PC-9 (cell line): ENCODE measurements around the gene ATP5PO. TPM values are rescaled to one million over a fixed set of nuclear protein-coding genes. Genes with fewer than 3 reads are reported as not detected.

Experiments used
- BruUV-seq: library from RNA; stranded (reverse); fragments of 400-500 nt; replicated peaks from 2 replicates; lab custom pipeline; 2021; lab: Mats Ljungman, UMichigan
- CTCF ChIA-PET: fragments of 300-600 bp; sonication (Branson Sonifier 250); formaldehyde crosslinking; loops from one replicate; lab custom pipeline; 2022; ENCODE audit warnings: antibody characterized with exemption; lab: Charles Lee
- POLR2A ChIA-PET: fragments of 300-600 bp; sonication (Branson Sonifier 250); formaldehyde crosslinking; loops from one replicate; lab custom pipeline; 2022; ENCODE audit warnings: antibody characterized with exemption; ENCODE audit not compliant: unreplicated experiment; lab: Charles Lee
- DNase-seq, 2 experiments: peaks; one replicate each; pipeline versions ENCODE4 v3.0.0 to v3.0.0-alpha.2; 2015 to 2022; ENCODE audit warnings: mixed read lengths in 1 of 2
- H2AFZ ChIP-seq: fragments of 200-600 bp; sonication (generic); 2 replicates; pipeline ENCODE4 v1.8.1; 2017; ENCODE audit warnings: antibody characterized with exemption
- H3F3A ChIP-seq: fragments of 200-600 bp; sonication (generic); 2 replicates; pipeline ENCODE4 v1.8.1; 2017; ENCODE audit warnings: antibody characterized with exemption, mild to moderate bottlenecking, low read depth; ENCODE audit not compliant: insufficient read depth
- H3K27ac ChIP-seq: fragments of 200-600 bp; sonication (generic); 2 replicates; pipeline ENCODE4 v1.6.1; 2016; ENCODE audit warnings: mixed run types
- H3K27me3 ChIP-seq: fragments of 200-600 bp; sonication (generic); 2 replicates; pipeline ENCODE4 v1.6.1; 2016; ENCODE audit warnings: low read depth, mixed run types; ENCODE audit not compliant: insufficient read depth
- H3K36me3 ChIP-seq: fragments of 200-600 bp; sonication (generic); 2 replicates; pipeline ENCODE4 v1.6.1; 2016; ENCODE audit warnings: low read depth, mixed run types
- H3K4me1 ChIP-seq: fragments of 200-600 bp; sonication (generic); replicated peaks from 2 replicates; pipeline ENCODE4 v1.6.1; 2016; ENCODE audit warnings: mixed run types; ENCODE audit not compliant: insufficient read depth
- H3K4me2 ChIP-seq: fragments of 200-600 bp; sonication (generic); 2 replicates; pipeline ENCODE4 v1.6.1; 2017; ENCODE audit warnings: mixed run types
- H3K4me3 ChIP-seq: fragments of 200-600 bp; sonication (generic); 2 replicates; pipeline ENCODE4 v1.6.1; 2016; ENCODE audit warnings: mixed run types
- H3K79me2 ChIP-seq: fragments of 200-600 bp; sonication (generic); 2 replicates; pipeline ENCODE4 v1.6.1; 2017; ENCODE audit warnings: low read depth, mixed run types
- H3K9me2 ChIP-seq: fragments of 200-600 bp; sonication (generic); 2 replicates; pipeline ENCODE4 v1.8.1; 2017; ENCODE audit warnings: mild to moderate bottlenecking; ENCODE audit not compliant: insufficient read depth
- H3K9me3 ChIP-seq: fragments of 200-600 bp; sonication (generic); 2 replicates; pipeline ENCODE4 v1.8.1; 2016; ENCODE audit warnings: low read depth; ENCODE audit not compliant: insufficient read depth
- H4K20me1 ChIP-seq: fragments of 200-600 bp; sonication (generic); 2 replicates; pipeline ENCODE4 v1.8.1; 2017; ENCODE audit not compliant: insufficient read depth
- CTCF ChIP-seq: fragments of 200-600 bp; sonication (generic); conservative IDR thresholded peaks from 2 replicates; pipeline ENCODE4 v1.6.1; 2017; ENCODE audit warnings: mixed run types, antibody characterized with exemption, mild to moderate bottlenecking, moderate library complexity
- EZH2 ChIP-seq: fragments of 200-600 bp; sonication (generic); IDR thresholded peaks from 2 replicates; pipeline ENCODE4 v1.8.0; 2017; ENCODE audit warnings: antibody characterized with exemption, low read depth
- intact Hi-C: fragments of 100-400 bp; cut with micrococcal nuclease; formaldehyde crosslinking; loops from one replicate; pipeline ENCODE4 v1.10.0; 2022; ENCODE audit not compliant: unreplicated experiment
- total RNA-seq: library from RNA; stranded (reverse); gene quantifications from 2 replicates; pipeline ENCODE4 v1.2.3, GENCODE V29; 2021

The ATP5PO gene
- total RNA-seq, 1 experiment from 2014 or later, result 134 TPM

GRCh38 chr21:33880626-33881025 lies 35.0 kb downstream of the ATP5PO start:
- intact Hi-C loops, result no loop called here
- DNase-seq, result no peak
- H3K9me3 ChIP-seq, result no peaks in the 10 kb centered on the region
- no peaks in the 10 kb centered on the region for H3K36me3 ChIP-seq
- H3K4me1 ChIP-seq, result no peaks in the 10 kb centered on the region
- no peak overlapping the region for H2AFZ ChIP-seq
- ChIA-PET CTCF (no interaction called here), POLR2A (no interaction called here)
- TF ChIP-seq EZH2 (no peak), CTCF (no peak)
- no peaks in the 10 kb centered on the region for H3K9me2 ChIP-seq
- no peaks in the 10 kb centered on the region for H4K20me1 ChIP-seq
- BruUV-seq, result no TSS peak
- no peak overlapping the region for H3K4me3 ChIP-seq
- no peak overlapping the region for H3K4me2 ChIP-seq
- H3K27me3 ChIP-seq, result no peaks in the 10 kb centered on the region
- no peaks in the 10 kb centered on the region for H3F3A ChIP-seq
- no peak overlapping the region for H3K27ac ChIP-seq
- H3K79me2 ChIP-seq, result no peaks in the 10 kb centered on the region

- TF ChIP-seq EZH2, result no peak
- no peak for TF ChIP-seq CTCF
- Histone ChIP-seq H3F3A (no peaks in the 10 kb centered on the region), H3K27ac (no peak overlapping the region), H3K4me3 (no peak overlapping the region), H4K20me1 (no peaks in the 10 kb centered on the region), H3K4me2 (no peak overlapping the region), H3K9me3 (no peaks in the 10 kb centered on the region), H3K79me2 (no peaks in the 10 kb centered on the region), H3K9me2 (no peaks in the 10 kb centered on the region), H3K4me1 (no peaks in the 10 kb centered on the region), H3K27me3 (no peaks in the 10 kb centered on the region), H2AFZ (no peak overlapping the region), H3K36me3 (no peaks in the 10 kb centered on the region)
- intact Hi-C loops, result no loop called here
- no peak for DNase-seq
- no TSS peak for BruUV-seq
- ChIA-PET POLR2A (no interaction called here), CTCF (no interaction called here)
These were observed 36.8 kb downstream of the ATP5PO start for GRCh38 chr21:33878824-33879223.

GRCh38 chr21:33875026-33875695 lies 40.4 kb downstream of the ATP5PO start:
- TF ChIP-seq CTCF, result no peak
- TF ChIP-seq EZH2, result no peak
- H3K27ac ChIP-seq, result no peak overlapping the region
- H4K20me1 ChIP-seq, result no peaks in the 10 kb centered on the region
- CTCF ChIA-PET, result no interaction called here
- DNase-seq, result no peak
- no peak overlapping the region for H3K4me3 ChIP-seq
- H3F3A ChIP-seq, result no peaks in the 10 kb centered on the region
- H3K4me1 ChIP-seq, result no peaks in the 10 kb centered on the region
- H3K27me3 ChIP-seq, result no peaks in the 10 kb centered on the region
- intact Hi-C loops, result no loop called here
- POLR2A ChIA-PET, result no interaction called here
- H3K9me2 ChIP-seq, result no peaks in the 10 kb centered on the region
- H3K36me3 ChIP-seq, result no peaks in the 10 kb centered on the region
- no peak overlapping the region for H2AFZ ChIP-seq
- H3K4me2 ChIP-seq, result no peak overlapping the region
- no TSS peak for BruUV-seq
- H3K79me2 ChIP-seq, result no peaks in the 10 kb centered on the region
- H3K9me3 ChIP-seq, result no peaks in the 10 kb centered on the region
